ENCODE data around the gene RSPH9.

Gene RSPH9

GRCh38 chr6:43710576-43710975 is 65.7 kb downstream of the RSPH9 start:
- DNase-seq (ENCODE audit: low read depth), result no peak

GRCh38 chr6:43712579-43712978 is 67.7 kb downstream of the RSPH9 start:
- DNase-seq (ENCODE audit: low read depth), result no peak

GRCh38 chr6:43713643-43714310 is 68.9 kb downstream of the RSPH9 start:
- no peak for DNase-seq (ENCODE audit: low read depth)

GRCh38 chr6:43714311-43715055 is 69.6 kb downstream of the RSPH9 start:
- no peak for DNase-seq (ENCODE audit: low read depth)

- DNase-seq (ENCODE audit: low read depth), result no peak
These were observed 70.4 kb downstream of the RSPH9 start for GRCh38 chr6:43715056-43715788.

GRCh38 chr6:43716099-43716498 is 71.3 kb downstream of the RSPH9 start:
- DNase-seq (ENCODE audit: low read depth), result no peak

GRCh38 chr6:43717389-43717788 is 72.6 kb downstream of the RSPH9 start:
- DNase-seq (ENCODE audit: low read depth), result no peak

- no peak for DNase-seq (ENCODE audit: low read depth)
These were observed 73.0 kb downstream of the RSPH9 start for GRCh38 chr6:43717822-43718221.

GRCh38 chr6:43718387-43719105 is 73.7 kb downstream of the RSPH9 start:
- DNase-seq (ENCODE audit: low read depth), result no peak

GRCh38 chr6:43719511-43719910 is 74.7 kb downstream of the RSPH9 start:
- DNase-seq (ENCODE audit: low read depth), result no peak

GRCh38 chr6:43720999-43721398 is 76.2 kb downstream of the RSPH9 start:
- no peak for DNase-seq (ENCODE audit: low read depth)

Data from non-pigmented ciliary epithelial cell (primary cell).